ENCODE data around the gene PLCB1. TPM values are rescaled to one million over a fixed set of nuclear protein-coding genes. Genes with fewer than 3 reads are reported as not detected.
"Not testable (repeated sequence)": the region's sequence is repeated elsewhere in the genome, so short reads cannot be mapped to it uniquely, and the experiment has no call there.

The PLCB1 gene
- total RNA-seq, 6 experiments from 2014 or later = 17.2 to 25.7 (median 23.1) TPM

GRCh38 chr20:8433291-8433690, 301.2 kb downstream of the PLCB1 start:
- DNase-seq = no peak
- H3K4me3 Mint-ChIP-seq = no peak overlapping the region
- no peak overlapping the region for H3K27ac Mint-ChIP-seq

GRCh38 chr20:8434326-8434876, 302.3 kb downstream of the PLCB1 start:
- no peaks in the 10 kb centered on the region for H3K36me3 Mint-ChIP-seq (ENCODE audit: low read depth)
- no peaks in the 10 kb centered on the region for H3K9me3 Mint-ChIP-seq
- DNase-seq = no peak
- H3K4me3 Mint-ChIP-seq = no peak overlapping the region
- peaks cover 23% of the 10 kb centered on the region for H3K4me1 Mint-ChIP-seq (ENCODE audit: low read depth)
- no peaks in the 10 kb centered on the region; the same call in 1 of the 2 replicates for H3K27me3 Mint-ChIP-seq (ENCODE audit: insufficient read depth)
- TF ChIP-seq, protein P1, sequence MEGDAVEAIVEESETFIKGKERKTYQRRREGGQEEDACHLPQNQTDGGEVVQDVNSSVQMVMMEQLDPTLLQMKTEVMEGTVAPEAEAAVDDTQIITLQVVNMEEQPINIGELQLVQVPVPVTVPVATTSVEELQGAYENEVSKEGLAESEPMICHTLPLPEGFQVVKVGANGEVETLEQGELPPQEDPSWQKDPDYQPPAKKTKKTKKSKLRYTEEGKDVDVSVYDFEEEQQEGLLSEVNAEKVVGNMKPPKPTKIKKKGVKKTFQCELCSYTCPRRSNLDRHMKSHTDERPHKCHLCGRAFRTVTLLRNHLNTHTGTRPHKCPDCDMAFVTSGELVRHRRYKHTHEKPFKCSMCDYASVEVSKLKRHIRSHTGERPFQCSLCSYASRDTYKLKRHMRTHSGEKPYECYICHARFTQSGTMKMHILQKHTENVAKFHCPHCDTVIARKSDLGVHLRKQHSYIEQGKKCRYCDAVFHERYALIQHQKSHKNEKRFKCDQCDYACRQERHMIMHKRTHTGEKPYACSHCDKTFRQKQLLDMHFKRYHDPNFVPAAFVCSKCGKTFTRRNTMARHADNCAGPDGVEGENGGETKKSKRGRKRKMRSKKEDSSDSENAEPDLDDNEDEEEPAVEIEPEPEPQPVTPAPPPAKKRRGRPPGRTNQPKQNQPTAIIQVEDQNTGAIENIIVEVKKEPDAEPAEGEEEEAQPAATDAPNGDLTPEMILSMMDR (IDR thresholded peaks at IDR 0.05) = no peak
- no peak overlapping the region for H3K27ac Mint-ChIP-seq

More at GRCh38 chr20:8433291-8433690, 301.2 kb downstream of the PLCB1 start:
- TF ChIP-seq, protein P1 (IDR thresholded peaks at IDR 0.05) = no peak
- no peaks in the 10 kb centered on the region for H3K9me3 Mint-ChIP-seq
- no peaks in the 10 kb centered on the region for H3K36me3 Mint-ChIP-seq (ENCODE audit: low read depth)
- no peaks in the 10 kb centered on the region; the same call in 1 of the 2 replicates for H3K27me3 Mint-ChIP-seq (ENCODE audit: insufficient read depth)
- H3K4me1 Mint-ChIP-seq (ENCODE audit: low read depth) = peaks cover 23% of the 10 kb centered on the region

DNA sequence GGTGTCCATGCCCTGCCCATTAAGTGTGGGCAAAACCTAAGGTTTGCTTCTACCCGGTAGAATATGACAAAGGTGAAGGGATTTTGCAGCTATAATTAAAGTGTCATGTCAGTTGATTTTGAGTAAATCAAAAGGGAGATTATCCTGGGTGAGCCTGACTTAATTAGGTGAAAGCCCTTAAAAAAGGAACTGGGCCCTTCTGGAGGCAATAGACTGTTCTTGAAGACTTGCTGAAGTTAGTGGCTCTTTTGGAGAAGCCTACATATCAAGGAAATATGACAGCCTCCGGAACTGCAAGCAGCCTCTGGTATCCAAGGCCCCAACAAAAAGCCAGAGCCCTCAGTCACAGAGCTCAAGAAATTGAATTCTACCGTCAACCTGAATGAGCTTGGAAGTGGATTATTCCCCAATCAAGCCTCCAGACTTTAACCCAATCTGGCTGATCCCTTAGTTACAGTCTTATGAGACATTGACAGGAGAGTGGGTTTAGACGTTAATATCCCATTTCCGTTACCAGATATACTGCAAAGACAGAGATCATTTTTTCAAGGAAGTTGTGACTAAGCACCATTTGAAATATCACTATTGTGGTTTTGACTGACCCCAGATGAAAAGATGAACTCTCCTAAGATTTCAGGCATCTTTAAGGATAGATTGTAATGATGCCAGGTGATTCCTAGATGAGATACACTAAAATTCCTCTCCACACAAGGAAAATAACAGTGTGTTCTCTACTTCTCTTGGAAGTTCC, 303.4 kb downstream of the PLCB1 start:
- no peak overlapping the region for H3K27ac Mint-ChIP-seq
- no peaks in the 10 kb centered on the region for H3K9me3 Mint-ChIP-seq
- TF ChIP-seq, protein P1 (IDR thresholded peaks at IDR 0.05) = no peak
- peaks cover 23% of the 10 kb centered on the region for H3K4me1 Mint-ChIP-seq (ENCODE audit: low read depth)
- no peak overlapping the region for H3K4me3 Mint-ChIP-seq
- no peaks in the 10 kb centered on the region for H3K36me3 Mint-ChIP-seq (ENCODE audit: low read depth)
- no peaks in the 10 kb centered on the region; the same call in 1 of the 2 replicates for H3K27me3 Mint-ChIP-seq (ENCODE audit: insufficient read depth)
- no peak for DNase-seq

DNA sequence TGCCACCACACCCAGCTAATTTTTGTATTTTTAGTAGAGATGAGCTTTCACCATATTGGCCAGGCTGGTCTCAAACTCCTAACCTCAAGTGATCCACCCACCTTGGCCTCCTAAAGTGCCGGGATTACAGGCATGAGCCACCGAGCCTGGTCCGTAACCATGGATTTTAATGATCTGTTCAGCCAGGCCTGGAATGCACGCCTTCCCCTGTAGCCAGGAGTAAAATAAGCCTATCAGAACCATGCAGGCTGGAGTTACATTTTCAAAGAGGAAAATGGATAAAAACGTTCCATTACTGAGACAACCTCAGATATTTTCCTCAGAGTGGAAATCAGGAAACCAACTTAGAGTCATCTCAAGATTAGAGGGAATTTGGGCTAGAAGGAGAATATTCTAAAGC, 304.9 kb downstream of the PLCB1 start:
- H3K36me3 Mint-ChIP-seq (ENCODE audit: low read depth) = not testable (repeated sequence)
- H3K4me1 Mint-ChIP-seq (ENCODE audit: low read depth) = peaks cover 23% of the 10 kb centered on the region

DNA sequence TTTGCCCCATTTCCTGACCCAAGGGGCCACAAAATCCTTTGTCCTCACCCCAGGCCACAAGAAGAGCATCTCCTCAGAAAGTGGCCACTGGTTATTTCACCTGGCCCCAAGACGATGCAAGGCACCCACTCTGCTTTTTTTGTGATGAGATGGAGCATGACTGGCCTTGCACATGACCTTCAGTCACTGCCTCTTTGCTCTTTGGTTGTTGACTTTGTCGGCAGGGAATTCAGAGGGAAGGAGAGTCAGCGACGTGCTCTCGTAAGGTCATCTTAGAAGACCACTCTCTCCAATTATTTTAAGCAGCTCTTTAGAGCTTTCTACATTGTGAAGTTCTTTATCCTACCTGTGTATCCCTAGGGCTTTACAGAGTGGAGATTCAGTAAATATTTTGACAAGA, 306.7 kb downstream of the PLCB1 start:
- Mint-ChIP-seq H3K9me3 (no peaks in the 10 kb centered on the region), H3K36me3 (ENCODE audit: low read depth) (peaks cover 6% of the 10 kb centered on the region; the same call in 1 of the 2 replicates), H3K4me3 (no peak overlapping the region), H3K27ac (no peak overlapping the region), H3K27me3 (ENCODE audit: insufficient read depth) (no peaks in the 10 kb centered on the region), H3K4me1 (ENCODE audit: low read depth) (peaks cover 11% of the 10 kb centered on the region)
- TF ChIP-seq, protein P1 (IDR thresholded peaks at IDR 0.05) = no peak
- DNase-seq = no peak

More for the DNA sequence above, 304.9 kb downstream of the PLCB1 start:
- not testable (repeated sequence) for H3K27ac Mint-ChIP-seq; DNase-seq; H3K9me3 Mint-ChIP-seq; H3K27me3 Mint-ChIP-seq (ENCODE audit: insufficient read depth); H3K4me3 Mint-ChIP-seq

DNA sequence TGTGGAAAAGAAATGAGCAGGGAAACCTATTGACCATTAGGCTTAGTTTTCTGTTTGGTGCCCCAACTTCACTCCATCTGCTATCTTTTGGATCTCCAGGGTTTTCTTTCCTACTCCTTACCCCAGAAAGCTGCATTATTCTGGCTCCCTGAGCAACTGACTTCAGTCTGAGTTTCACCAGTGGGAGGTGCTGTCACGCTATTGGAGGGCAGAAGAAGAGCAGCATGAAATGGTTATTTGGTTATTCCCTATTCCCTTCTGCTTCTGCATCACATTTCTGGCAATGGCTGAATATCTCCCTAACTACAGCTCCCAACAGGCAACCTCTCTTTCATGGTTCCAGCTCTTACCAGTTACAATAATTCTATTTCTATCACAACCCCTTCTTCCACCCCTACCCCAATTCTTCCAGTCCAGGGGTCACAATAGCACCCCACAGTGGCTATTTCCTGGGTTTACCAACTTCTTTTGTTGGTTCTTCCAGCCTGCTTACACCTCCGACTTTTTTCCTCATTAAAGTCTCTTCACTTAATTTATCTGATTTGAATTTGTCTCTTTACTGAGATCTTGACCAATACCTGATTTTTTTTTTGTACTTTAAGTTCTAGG, 311.5 kb downstream of the PLCB1 start:
- H3K4me1 Mint-ChIP-seq (ENCODE audit: low read depth) = peaks cover 10% of the 10 kb centered on the region

More for the DNA sequence above, 311.5 kb downstream of the PLCB1 start:
- no peak overlapping the region for H3K27ac Mint-ChIP-seq
- no peaks in the 10 kb centered on the region for H3K9me3 Mint-ChIP-seq
- TF ChIP-seq, protein P1 (IDR thresholded peaks at IDR 0.05) = peak; percentile 52
- H3K4me3 Mint-ChIP-seq = no peak overlapping the region
- no peaks in the 10 kb centered on the region for H3K27me3 Mint-ChIP-seq (ENCODE audit: insufficient read depth)
- DNase-seq = no peak
- peaks cover 9% of the 10 kb centered on the region; the same call in 1 of the 2 replicates for H3K36me3 Mint-ChIP-seq (ENCODE audit: low read depth)

Data from HFFc6 (cell line).